HG03039 (cell line): Measurements from ENCODE around the gene PDIA2.
"Not testable (repeated sequence)": the region's sequence is repeated elsewhere in the genome, so short reads cannot be mapped to it uniquely, and the experiment has no call there.

Source experiments
- ATAC-seq: cut with Tn5 transposase; IDR thresholded peaks from one replicate; pipeline ENCODE4 v1.9.1; 2021; ENCODE audit warnings: mild to moderate bottlenecking, moderate library complexity; ENCODE audit not compliant: unreplicated experiment

The PDIA2 gene, protein sequence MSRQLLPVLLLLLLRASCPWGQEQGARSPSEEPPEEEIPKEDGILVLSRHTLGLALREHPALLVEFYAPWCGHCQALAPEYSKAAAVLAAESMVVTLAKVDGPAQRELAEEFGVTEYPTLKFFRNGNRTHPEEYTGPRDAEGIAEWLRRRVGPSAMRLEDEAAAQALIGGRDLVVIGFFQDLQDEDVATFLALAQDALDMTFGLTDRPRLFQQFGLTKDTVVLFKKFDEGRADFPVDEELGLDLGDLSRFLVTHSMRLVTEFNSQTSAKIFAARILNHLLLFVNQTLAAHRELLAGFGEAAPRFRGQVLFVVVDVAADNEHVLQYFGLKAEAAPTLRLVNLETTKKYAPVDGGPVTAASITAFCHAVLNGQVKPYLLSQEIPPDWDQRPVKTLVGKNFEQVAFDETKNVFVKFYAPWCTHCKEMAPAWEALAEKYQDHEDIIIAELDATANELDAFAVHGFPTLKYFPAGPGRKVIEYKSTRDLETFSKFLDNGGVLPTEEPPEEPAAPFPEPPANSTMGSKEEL

DNA sequence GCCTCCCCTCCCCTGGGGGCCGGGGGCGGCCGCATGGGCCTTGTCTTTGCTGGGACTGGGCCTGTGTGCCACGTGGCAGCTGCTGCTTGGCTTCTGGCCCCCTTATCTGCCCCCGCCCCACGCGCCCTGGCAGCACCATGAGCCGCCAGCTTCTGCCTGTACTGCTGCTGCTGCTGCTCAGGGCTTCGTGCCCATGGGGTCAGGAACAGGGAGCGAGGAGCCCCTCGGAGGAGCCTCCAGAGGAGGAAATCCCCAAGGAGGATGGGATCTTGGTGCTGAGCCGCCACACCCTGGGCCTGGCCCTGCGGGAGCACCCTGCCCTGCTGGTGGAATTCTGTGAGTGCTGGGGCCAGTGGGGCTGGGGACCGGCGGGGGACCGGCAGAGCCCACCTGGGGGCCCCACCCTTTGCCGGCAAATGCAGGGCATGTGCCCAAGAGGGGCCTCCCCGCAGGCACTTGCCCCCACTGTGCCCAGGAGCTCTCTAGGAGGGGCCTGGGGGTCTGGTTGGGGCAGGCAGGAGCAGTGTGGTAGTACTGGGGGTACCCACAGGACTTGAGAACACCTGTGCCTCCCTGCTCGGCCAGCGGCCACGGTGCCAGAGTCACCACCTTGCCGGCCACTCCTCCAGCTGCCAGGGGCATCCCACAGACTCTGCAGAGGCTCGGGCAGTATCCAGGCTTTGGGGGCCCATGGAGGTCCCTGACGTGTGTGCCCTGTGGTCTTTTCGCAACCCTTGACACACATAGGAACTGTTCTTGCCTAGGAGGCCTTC lies at the start of gene PDIA2:
TSS of gene PDIA2 (plus strand) at position 132 of the 773 bp plus-strand sequence. CDS start at position 138, 6 bp downstream.
- ATAC-seq = no peak

DNA sequence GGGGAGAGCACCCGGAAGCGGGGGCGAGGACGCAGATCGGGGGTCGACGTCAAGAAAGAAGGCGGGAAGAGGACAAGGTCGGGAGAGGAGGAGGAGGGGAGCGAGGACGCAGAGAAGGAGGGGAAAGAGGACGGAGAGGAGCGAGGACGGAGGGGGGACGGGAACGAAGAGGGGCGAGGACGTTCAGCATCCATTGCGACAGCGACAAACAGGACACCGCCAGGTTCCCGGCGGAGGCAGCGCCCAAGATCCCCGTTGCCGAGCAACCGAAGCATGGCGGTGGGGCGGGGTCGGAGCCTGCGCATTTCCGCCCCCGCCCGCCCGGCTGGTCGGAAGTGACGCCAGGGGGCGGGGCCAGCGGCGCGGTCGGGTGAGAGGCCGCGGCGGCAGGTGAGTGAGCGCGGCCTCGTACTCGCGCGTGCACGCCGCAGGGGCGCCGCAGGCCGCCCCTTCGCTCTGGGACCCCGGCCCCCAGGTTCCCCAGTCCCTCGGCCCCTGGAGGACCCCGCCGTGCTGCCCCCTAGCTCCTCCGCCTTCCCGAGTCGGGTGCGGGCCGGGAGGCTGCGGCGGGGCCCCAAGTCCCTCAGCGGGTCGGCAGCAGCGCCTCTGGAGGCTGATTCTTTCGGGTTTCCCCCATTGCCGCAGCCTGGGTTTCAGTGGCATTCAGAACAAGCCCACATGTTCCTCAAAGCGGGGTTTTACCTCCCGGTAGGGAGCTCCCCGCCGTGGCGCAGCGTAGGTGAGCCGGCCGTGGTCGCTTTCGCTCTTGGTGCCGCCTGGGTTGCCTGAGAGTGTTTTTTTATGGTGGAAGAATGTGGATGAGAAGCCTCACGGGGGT lies 48.3 kb upstream of the PDIA2 start, which contains the start of gene FAM234A:
TSS of gene FAM234A (plus strand) at position 354 of the 838 bp plus-strand sequence. CDS start 19,593 bp downstream, outside the sequence.
- ATAC-seq = peak; percentile 76

DNA sequence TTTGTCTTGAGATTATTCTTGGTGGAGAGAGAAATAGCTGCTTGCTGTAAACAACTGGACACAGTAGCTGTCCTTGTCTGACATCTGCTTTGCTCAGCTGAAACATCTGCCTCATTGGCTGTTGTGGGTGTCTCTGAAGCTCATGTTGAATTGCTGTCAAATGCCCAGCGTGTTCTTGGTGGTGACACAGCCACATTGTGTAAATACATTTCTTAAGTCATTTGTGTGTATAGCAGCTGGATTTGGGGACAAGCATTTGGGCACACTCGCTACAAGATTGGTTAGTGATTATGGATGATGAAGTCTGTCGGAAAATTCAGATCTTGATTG lies 43.1 kb upstream of the PDIA2 start:
- no peak for ATAC-seq

DNA sequence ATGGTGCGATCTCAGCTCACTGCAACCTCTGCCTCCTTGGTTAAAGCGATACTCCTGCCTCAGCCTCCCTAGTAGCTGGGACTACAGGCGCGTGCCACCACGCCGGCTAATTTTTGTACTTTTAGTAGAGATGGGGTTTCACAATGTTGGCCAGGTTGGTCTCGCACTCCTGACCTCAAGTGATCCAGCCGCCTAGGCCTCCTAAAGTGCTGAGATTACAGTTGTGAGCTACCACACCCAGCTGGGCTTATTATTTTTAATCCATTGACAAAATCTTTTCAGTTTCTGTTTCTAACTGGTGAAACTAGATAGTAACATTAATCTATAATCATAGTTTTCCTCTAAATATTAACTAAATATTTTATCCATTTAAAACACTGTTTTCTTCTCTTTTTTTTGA lies 42.4 kb upstream of the PDIA2 start:
- ATAC-seq = no peak

DNA sequence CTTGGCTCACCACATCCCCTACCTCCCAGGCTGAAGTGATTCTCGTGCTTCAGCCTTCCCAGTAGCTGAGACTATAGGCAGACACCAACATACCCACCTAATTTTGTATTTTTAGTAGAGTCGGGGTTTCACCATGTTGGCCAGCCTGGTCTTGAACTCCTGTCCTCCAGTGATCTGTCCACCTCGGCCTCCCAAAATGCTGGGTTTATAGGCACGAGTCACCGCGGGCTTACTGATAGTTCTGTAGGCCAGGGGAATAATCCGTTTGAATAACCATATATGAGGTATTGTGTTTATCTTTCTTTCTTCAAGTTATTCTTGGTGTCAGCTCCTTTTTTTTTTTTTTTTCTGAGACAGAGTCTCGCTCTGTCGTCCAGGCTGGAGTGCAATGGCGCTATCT lies 40.7 kb upstream of the PDIA2 start:
- ATAC-seq = no peak

DNA sequence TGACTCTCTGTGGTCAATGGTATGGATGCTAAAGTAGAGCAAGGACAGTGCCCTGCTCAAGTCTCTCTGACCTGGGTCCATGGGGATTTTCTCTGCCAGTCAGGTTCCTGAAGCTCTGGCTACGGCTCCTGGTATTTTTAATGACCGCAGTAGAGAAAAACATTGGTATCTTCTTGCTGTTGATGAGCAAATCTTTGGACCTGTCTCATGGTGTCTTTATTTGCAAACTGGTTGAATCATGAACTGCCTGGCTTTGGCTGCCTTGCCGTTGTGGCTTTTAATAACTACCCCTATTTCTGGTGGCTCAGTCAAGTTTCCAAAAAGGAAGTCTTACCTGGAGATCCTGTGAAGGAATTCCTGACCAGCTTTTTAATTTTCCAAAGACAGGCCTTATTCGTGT lies 39.6 kb upstream of the PDIA2 start:
- ATAC-seq = no peak

DNA sequence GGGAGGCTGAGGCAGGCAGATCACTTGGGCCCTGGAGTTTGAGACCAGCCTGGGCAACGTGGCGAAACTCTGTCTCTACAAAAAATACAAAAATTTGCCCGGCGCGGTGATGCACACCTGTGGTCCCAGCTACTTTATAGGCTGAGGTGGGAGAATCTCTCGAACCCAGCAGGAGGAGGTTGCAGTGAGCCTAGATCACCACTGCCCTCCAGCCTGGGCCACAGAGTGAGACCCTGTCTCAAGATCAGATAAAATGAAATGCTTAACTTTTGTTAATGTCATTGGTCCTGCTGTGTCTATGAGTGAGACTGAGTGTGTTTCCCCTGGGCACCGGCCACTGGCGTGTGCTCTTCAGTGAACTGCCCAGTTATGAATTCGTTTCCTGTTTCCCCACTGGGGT lies 37.9 kb upstream of the PDIA2 start:
- ATAC-seq = no peak

DNA sequence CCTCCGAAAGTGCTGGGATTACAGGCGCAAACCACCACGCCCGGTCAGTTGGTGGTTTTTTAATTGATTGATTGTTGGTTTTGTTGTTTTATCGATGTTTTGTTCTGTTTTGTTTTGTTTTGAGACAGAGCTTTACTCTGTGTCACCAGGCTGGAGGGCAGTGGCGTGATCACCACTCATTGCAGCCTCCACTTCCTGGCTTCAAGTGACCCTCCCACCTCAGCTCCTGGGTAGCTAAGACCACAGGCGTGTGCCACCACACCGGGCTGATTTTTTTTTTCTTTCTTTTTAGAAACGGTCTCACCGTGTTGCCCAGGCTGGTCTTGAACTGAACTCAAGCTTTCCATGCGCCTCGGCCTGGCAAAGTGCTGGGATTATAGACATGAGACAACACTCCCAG lies 35.9 kb upstream of the PDIA2 start:
- ATAC-seq = no peak

DNA sequence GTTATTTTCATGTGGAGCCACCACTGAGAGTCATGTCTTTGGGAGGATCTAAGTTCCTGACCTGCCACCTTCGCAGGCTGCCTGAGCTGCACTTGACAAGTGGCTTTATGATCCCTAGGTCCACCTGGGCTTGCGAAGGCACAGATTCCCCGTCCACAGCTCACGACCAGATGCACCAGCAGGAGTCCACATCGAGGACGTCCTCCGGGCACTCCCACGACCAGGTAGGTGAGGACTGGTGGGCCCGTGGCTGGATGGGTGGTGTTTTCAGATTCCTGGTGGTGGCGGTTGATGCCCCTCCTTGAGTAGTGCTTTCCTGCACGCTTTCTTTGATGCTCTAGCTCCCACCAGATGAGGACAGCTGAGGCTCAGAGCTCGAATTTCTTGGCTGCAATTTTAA lies 33.5 kb upstream of the PDIA2 start:
- ATAC-seq = no peak

DNA sequence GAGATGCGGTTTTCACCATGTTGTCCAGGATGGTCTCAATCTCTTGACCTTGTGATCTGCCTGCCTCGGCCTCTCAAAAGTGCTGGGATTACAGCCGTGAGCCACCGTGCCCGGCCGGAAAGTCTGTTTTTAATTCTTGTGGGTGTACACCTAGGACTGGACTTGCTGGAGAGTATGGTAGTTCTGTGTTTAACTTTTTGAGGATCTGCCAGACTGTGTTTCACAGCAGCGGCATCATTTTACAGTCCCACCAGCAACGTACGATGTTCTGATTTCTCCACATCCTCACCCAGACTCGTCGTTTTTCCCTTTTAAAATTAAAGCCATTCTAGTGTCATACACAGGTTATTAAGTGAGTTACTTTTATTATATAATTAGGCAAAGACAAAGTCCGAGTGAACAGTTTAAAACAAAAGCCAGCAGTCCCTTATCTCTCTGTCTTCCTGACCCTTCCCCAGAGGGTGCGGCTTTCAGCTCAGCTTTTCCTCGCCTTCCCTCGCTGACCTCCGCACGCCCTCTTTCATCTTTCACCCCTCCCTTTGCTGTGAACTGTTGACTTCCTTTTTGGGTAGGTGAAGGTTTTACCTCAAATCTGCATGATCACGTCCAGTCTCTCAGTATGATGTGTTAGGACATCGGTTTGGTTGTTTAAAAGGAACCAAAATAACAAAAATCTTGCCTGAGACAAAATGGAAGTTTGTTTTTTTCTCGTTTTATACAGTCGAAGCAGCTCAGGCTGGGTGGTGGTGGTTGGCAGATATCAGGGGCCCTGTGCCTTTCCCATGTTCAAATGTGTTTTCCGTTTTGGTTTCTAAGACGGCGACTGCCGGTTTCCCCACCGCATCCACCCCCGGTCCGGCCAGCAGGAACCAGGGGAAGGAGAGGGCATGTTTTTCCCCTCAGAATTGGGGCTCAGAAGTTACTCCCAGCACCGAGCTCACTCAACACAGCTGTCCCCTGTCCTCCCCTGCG lies 30.3 kb upstream of the PDIA2 start:
- ATAC-seq = no peak

DNA sequence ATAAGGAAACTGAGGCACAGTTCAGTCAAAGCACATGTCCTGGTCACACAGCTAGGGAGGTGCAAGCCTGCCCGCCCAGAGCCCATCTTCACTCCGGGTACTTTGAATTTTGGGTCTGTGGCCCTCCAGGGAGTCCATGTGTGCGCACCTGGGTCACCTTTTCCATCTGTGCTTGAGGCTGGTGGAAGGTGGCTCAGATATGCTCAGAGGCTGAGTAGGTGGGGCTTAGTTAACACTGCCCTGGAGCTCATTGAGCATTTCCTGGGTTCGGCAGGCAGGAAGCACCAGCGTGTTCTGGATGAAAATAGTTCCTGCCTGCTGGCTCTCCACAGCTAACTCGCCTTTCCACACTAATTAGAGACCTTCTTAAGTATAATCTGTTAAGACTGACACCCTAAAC lies 29.1 kb upstream of the PDIA2 start:
- ATAC-seq = no peak

DNA sequence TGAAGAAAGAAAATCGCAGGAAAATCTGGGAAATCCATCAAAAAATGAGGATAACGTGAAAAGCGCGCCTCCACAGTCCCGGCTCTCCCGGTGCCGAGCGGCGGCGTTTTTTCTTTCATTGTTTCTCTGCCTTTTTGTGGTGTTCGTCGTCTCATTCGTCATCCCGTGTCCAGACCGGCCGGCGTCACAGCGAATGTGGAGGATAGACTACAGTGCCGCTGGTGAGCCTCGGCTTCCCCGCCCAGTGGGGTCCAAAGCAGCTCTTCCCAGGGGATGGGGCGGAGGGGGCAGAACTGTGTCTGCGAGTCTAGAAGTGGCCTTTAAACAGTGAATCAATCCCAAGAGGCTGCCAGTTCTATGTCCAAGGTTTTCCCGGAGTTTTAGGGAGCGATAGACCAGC lies 28.5 kb upstream of the PDIA2 start:
- no peak for ATAC-seq

DNA sequence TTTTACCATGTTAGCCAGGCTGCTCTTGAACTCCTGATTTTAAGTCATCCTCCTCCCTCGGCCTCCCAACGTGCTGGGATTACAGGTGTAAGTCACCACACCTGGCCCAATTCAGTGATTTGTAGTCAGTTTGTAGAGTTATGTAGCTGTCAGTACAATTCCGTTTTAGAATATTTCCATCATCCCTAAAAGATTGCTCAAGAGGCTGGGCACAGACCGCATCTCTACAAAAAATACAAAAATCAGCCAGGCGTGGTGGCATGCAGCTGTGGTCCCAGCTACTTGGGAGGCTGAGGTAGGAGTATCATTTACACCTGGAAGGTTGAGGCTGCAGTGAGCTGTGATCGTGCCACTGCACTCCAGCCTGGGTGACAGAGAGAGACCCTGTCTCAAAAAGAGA lies 27.8 kb upstream of the PDIA2 start:
- ATAC-seq = no peak

DNA sequence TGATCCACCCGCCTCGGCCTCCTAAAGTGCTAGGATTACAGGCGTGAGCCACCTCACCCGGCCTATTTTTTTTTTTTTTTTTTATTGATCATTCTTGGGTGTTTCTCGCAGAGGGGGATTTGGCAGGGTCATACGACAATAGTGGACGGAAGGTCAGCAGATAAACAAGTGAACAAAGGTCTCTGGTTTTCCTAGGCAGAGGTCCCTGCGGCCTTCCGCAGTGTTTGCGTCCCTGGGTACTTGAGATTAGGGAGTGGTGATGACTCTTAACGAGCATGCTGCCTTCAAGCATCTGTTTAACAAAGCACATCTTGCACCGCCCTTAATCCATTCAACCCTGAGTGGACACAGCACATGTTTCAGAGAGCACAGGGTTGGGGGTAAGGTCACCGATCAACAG lies 24.9 kb upstream of the PDIA2 start:
- not testable (repeated sequence) for ATAC-seq

DNA sequence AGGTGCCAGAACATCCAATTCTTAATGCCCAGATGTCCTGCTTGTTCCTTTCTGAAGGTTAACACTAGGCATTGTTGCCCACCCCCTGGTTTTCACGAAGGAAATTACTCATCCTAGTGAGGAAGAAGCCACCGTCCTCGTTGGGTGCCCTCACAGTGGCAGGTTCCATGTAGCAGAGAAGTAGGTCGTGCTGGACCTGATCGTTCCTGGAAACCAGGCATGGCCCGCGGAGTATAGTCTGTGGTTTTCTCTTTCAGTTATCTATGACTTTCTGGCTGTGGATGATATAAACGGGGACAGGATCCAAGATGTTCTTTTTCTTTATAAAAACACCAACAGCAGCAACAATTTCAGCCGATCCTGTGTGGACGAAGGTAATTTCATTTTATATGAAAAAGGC lies 23.7 kb upstream of the PDIA2 start:
- no peak for ATAC-seq

DNA sequence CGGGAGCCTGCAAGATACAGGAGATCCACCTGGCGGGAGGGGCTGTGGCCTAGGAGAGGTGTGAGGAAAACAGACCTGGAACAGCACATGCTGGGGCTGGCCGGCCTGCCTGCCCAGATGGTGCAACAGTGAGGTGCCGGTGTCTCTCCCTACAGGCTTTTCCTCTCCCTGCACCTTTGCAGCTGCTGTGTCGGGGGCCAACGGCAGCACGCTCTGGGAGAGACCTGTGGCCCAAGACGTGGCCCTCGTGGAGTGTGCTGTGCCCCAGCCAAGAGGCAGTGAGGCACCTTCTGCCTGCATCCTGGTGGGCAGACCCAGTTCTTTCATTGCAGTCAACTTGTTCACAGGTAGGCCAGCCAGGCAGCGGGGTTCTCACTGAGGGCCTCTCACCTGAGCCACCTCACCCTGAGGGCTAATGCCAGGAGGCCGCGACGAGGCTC lies 23.1 kb upstream of the PDIA2 start:
- no peak for ATAC-seq

DNA sequence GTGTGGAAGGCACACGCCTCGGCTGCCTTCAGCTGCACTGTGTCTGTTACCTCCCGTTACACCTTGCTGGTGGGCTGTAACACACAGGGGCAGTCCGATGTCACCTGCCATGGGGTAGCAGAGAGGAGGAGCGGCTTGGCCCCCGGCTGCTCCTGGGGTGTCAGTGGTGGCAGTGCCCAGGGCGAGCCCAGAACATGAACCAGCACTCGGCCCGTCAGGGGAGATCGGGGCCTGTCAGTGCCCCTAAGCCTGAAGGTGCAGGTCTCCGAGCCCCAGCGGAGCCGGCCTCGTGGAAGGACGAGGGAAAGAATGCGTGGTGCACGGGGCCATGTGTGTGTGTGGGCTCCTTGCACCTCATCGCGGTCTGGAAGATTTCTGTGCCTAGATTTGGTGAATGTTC lies 22.6 kb upstream of the PDIA2 start:
- ATAC-seq = no peak

DNA sequence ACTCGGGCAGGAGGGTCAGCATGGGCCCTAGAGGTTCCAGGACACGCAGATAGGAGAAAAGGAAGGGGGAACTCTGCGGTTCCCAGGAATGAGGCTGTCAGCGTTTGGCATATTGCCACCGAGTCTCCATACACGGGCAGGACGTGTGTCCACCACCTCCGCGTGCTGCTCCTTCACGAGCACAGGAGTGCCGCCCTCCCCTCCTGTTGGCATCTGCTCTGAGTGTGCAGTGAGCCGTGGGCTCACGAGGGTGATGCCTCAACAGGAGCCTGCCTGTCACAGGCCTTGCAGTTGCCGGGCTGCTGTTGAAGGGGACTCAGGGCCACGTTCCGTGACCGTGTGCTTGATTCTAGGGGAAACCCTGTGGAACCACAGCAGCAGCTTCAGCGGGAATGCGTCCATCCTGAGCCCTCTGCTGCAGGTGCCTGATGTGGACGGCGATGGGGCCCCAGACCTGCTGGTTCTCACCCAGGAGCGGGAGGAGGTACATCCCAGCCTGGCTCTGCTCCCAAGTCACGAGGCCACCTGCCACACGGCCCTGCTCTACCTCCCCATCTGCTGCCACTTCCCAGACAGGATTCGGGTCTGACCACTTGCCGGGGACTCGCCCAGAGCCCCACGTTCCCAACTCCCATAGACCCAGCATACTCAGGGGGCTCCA lies 21.8 kb upstream of the PDIA2 start:
- no peak for ATAC-seq

DNA sequence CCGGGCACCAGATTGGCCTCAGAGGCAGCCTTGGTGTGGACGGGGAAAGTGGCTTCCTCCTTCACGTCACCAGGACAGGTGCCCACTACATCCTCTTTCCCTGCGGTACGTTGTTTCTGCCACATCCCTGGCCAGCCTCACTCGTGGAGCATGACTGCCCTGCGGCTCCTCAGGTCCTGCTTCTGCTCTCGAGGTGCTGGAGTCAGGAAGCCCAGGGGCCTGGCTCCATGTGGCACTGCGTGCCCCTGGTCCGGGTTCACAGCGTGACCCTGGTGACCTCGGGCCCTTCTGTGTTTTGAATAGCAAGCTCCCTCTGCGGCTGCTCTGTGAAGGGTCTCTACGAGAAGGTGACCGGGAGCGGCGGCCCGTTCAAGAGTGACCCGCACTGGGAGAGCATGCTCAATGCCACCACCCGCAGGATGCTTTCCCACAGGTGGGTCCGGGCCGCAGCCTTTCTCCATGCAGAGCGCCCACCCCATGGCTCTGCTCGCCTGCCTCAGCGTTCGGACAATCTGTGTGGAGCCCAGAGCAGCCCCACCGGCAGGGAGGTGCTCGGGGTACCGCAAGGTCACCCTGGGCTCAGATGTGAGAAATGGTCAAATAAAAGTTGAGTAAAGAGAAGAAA lies 20.7 kb upstream of the PDIA2 start:
- ATAC-seq = no peak
